ENCODE results near the gene CLDN9.

- TF ChIP-seq, protein P1, sequence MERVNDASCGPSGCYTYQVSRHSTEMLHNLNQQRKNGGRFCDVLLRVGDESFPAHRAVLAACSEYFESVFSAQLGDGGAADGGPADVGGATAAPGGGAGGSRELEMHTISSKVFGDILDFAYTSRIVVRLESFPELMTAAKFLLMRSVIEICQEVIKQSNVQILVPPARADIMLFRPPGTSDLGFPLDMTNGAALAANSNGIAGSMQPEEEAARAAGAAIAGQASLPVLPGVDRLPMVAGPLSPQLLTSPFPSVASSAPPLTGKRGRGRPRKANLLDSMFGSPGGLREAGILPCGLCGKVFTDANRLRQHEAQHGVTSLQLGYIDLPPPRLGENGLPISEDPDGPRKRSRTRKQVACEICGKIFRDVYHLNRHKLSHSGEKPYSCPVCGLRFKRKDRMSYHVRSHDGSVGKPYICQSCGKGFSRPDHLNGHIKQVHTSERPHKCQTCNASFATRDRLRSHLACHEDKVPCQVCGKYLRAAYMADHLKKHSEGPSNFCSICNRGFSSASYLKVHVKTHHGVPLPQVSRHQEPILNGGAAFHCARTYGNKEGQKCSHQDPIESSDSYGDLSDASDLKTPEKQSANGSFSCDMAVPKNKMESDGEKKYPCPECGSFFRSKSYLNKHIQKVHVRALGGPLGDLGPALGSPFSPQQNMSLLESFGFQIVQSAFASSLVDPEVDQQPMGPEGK (CRISPR knock-in tag; IDR thresholded peaks at IDR 0.05; ENCODE audit: borderline replicate concordance) = no peak
- TF ChIP-seq ZNF565 (CRISPR knock-in tag; conservative IDR thresholded peaks at IDR 0.05; ENCODE audit: low read depth) (no peak), BACH2 (CRISPR knock-in tag; IDR thresholded peaks at IDR 0.05; ENCODE audit: borderline replicate concordance) (no peak), TCF4 (CRISPR knock-in tag; IDR thresholded peaks at IDR 0.05; ENCODE audit: borderline replicate concordance) (no peak), RARB (CRISPR knock-in tag; IDR thresholded peaks at IDR 0.05) (no peak), ZFP3 (CRISPR knock-in tag; IDR thresholded peaks at IDR 0.05) (no peak), TOX (CRISPR knock-in tag; IDR thresholded peaks at IDR 0.05; ENCODE audit: borderline replicate concordance) (no peak)
These were observed 46.5 kb upstream of the CLDN9 start for GRCh38 chr16:2966043-2966807.

Data from SK-N-SH treated with all-trans-retinoic acid at 6 μM for 48 hours (cell line).